ENCODE results near the gene ACLY. TPM values are rescaled to one million over a fixed set of nuclear protein-coding genes. Genes with fewer than 3 reads are reported as not detected.
A peak's percentile ranks its signal among the peaks of the same experiment; 100 is the strongest.

The ACLY gene
- total RNA-seq, 1 experiment from 2014 or later = 67.7 TPM

GRCh38 chr17:41869426-41869825 is 49.3 kb downstream of the ACLY start:
- no peaks in the 10 kb centered on the region for H3K9me3 Mint-ChIP-seq (ENCODE audit: unreplicated experiment)
- BruUV-seq (replicated peaks) = no TSS peak
- CTCF ChIA-PET = no interaction called here

GRCh38 chr17:41868568-41868967 is 50.2 kb downstream of the ACLY start:
- Mint-ChIP-seq H3K36me3 (ENCODE audit: insufficient read depth, unreplicated experiment) (peaks cover 71% of the 10 kb centered on the region), H3K27me3 (ENCODE audit: insufficient read depth, unreplicated experiment) (no peaks in the 10 kb centered on the region), H3K4me1 (ENCODE audit: insufficient read depth, unreplicated experiment) (no peaks in the 10 kb centered on the region), H3K4me3 (ENCODE audit: unreplicated experiment) (no peak overlapping the region), H3K9me3 (ENCODE audit: unreplicated experiment) (no peaks in the 10 kb centered on the region), H3K27ac (ENCODE audit: low read depth, unreplicated experiment) (no peak overlapping the region)
- no TSS peak for BruUV-seq (replicated peaks)
- ChIA-PET CTCF (no interaction called here), POLR2A (interaction anchor here (1.2 kb wide), 1 partner anchor 49 kb away, joined by 3 read pairs; no protein-coding TSS in a partner anchor)
- intact Hi-C loops (cut with micrococcal nuclease) = no loop called here
- TF ChIP-seq CTCF (IDR thresholded peaks at IDR 0.05; ENCODE audit: unreplicated experiment) = no peak
- DNase-seq (ENCODE audit: unreplicated experiment) = no peak

More at GRCh38 chr17:41869426-41869825, 49.3 kb downstream of the ACLY start:
- no peaks in the 10 kb centered on the region for H3K4me1 Mint-ChIP-seq (ENCODE audit: insufficient read depth, unreplicated experiment)
- intact Hi-C loops (cut with micrococcal nuclease) = no loop called here
- TF ChIP-seq CTCF (IDR thresholded peaks at IDR 0.05; ENCODE audit: unreplicated experiment) = no peak
- POLR2A ChIA-PET = interaction anchor here (0.8 to 1.2 kb wide), 2 partner anchors 11 to 48 kb away, joined by 3 read pairs; no protein-coding TSS in a partner anchor
- peaks cover 79% of the 10 kb centered on the region for H3K36me3 Mint-ChIP-seq (ENCODE audit: insufficient read depth, unreplicated experiment)
- H3K27ac Mint-ChIP-seq (ENCODE audit: low read depth, unreplicated experiment) = no peak overlapping the region
- no peaks in the 10 kb centered on the region for H3K27me3 Mint-ChIP-seq (ENCODE audit: insufficient read depth, unreplicated experiment)
- no peak overlapping the region for H3K4me3 Mint-ChIP-seq (ENCODE audit: unreplicated experiment)
- no peak for DNase-seq (ENCODE audit: unreplicated experiment)

GRCh38 chr17:41865596-41865893 is 53.2 kb downstream of the ACLY start:
- TF ChIP-seq CTCF (IDR thresholded peaks at IDR 0.05; ENCODE audit: unreplicated experiment) = no peak
- intact Hi-C loops (cut with micrococcal nuclease) = loop anchor here (2.0 kb wide), 1 partner anchor 53 kb away; the partner anchor contains the start of gene FKBP10
- Mint-ChIP-seq H3K27me3 (ENCODE audit: insufficient read depth, unreplicated experiment) (no peaks in the 10 kb centered on the region), H3K4me1 (ENCODE audit: insufficient read depth, unreplicated experiment) (peaks cover 7% of the 10 kb centered on the region), H3K27ac (ENCODE audit: low read depth, unreplicated experiment) (no peak overlapping the region), H3K36me3 (ENCODE audit: insufficient read depth, unreplicated experiment) (peaks cover 48% of the 10 kb centered on the region), H3K9me3 (ENCODE audit: unreplicated experiment) (no peaks in the 10 kb centered on the region), H3K4me3 (ENCODE audit: unreplicated experiment) (no peak overlapping the region)
- DNase-seq (ENCODE audit: unreplicated experiment) = no peak
- CTCF ChIA-PET = interaction anchor here (0.6 to 0.9 kb wide), 4 partner anchors 64 to 980 kb away, joined by 3 to 4 read pairs (median 3); no protein-coding TSS in a partner anchor
- POLR2A ChIA-PET = interaction anchor here (0.6 to 3.5 kb wide), 28 partner anchors 8 to 232 kb away, joined by 3 to 40 read pairs (median 5); partner anchors contain the start of genes ACLY, CNP, EIF1 and FKBP10
- no TSS peak for BruUV-seq (replicated peaks)

- TF ChIP-seq CTCF (IDR thresholded peaks at IDR 0.05; ENCODE audit: unreplicated experiment) = no peak
- ChIA-PET CTCF (interaction anchor here (0.6 to 1.3 kb wide), 7 partner anchors 28 to 981 kb away, joined by 3 to 4 read pairs (median 3); no protein-coding TSS in a partner anchor), POLR2A (interaction anchor here (0.6 to 3.5 kb wide), 35 partner anchors 9 to 741 kb away, joined by 3 to 40 read pairs (median 4); partner anchors contain the start of genes ACLY, CNP, EIF1 and FKBP10)
- Mint-ChIP-seq H3K9me3 (ENCODE audit: unreplicated experiment) (no peaks in the 10 kb centered on the region), H3K4me1 (ENCODE audit: insufficient read depth, unreplicated experiment) (peaks cover 7% of the 10 kb centered on the region), H3K36me3 (ENCODE audit: insufficient read depth, unreplicated experiment) (peaks cover 42% of the 10 kb centered on the region), H3K27ac (ENCODE audit: low read depth, unreplicated experiment) (no peak within 1 kb of the TSS), H3K27me3 (ENCODE audit: insufficient read depth, unreplicated experiment) (no peaks in the 10 kb centered on the region), H3K4me3 (ENCODE audit: unreplicated experiment) (no peak within 1 kb of the TSS)
- no TSS peak for BruUV-seq (replicated peaks)
- intact Hi-C loops (cut with micrococcal nuclease) = loop anchor here (2.0 kb wide), 1 partner anchor 52 kb away; the partner anchor contains the start of gene FKBP10
- DNase-seq (ENCODE audit: unreplicated experiment) = peak; percentile 89
Measured at GRCh38 chr17:41864836-41865595, 53.7 kb downstream of the ACLY start, which contains the start of gene KLHL11. TSS of gene KLHL11 (minus strand) at chr17:41865423. CDS start at chr17:41865370, 53 bp downstream.

All from MCF 10A (cell line).